K562 (cell line): ENCODE data around the gene TPGS2. TPM values are rescaled to one million over a fixed set of nuclear protein-coding genes. Genes with fewer than 3 reads are reported as not detected.

Source experiments
- ATAC-seq: fragments of 200-7000 bp; cut with Tn5 transposase; 3 replicates; pipeline ENCODE4 v1.9.1; 2020; ENCODE audit warnings: moderate library complexity
- BruUV-seq: library from RNA; stranded (reverse); fragments of 400-500 nt; replicated peaks from 2 replicates; lab custom pipeline; 2021; lab: Mats Ljungman, UMichigan
- CTCF ChIA-PET: fragments of 300-600 bp; formaldehyde crosslinking; extraction: SDS; loops from one replicate; lab custom pipeline; 2021; ENCODE audit warnings: low intra/inter-chr PET ratio; lab: Yijun Ruan, JAX
- POLR2A ChIA-PET: fragments of 300-600, 350-650 bp; sonication (Branson Sonifier 250); formaldehyde crosslinking; extraction: SDS; loops from one replicate; lab custom pipeline; 2021; ENCODE audit warnings: antibody characterized with exemption, inconsistent platforms; lab: Yijun Ruan, JAX
- DNase-seq, 4 experiments: peaks; one replicate each; pipeline versions ENCODE4 v3.0.0 to v3.0.0-alpha.2; 2011 to 2018; ENCODE audit warnings: low spot score in 3 of 4, mixed read lengths in 3 of 4; ENCODE audit errors: extremely low read depth in 1 of 4
- FAIRE-seq: peaks from 2 replicates; lab custom pipeline; 2011; peaks lifted over from hg19 to GRCh38; lab: Jason Lieb, UNC
- H2AFZ ChIP-seq: 2 replicates; pipeline ENCODE4 v1.6.0; 2011; ENCODE audit warnings: low read depth, low read length, control low read depth, inconsistent platforms
- H3K27ac ChIP-seq: fragments of 200-600 bp; 3 replicates; pipeline ENCODE4 v1.8.0; 2011; ENCODE audit warnings: low read depth, mild to moderate bottlenecking, control low read depth, inconsistent platforms, low read length, moderate library complexity, mixed read lengths; ENCODE audit errors: extremely low read depth
- H3K27me3 ChIP-seq, 2 experiments: fragments of 300-600 bp in 1 of 2; 2 replicates in 1 of 2; 3 replicates in 1 of 2; pipeline versions ENCODE4 v1.6.0 to v1.8.0; 2011; ENCODE audit warnings: inconsistent platforms in 2 of 2, low read length in 2 of 2, mild to moderate bottlenecking in 1 of 2, mixed read lengths in 1 of 2, moderate library complexity in 1 of 2; ENCODE audit not compliant: control insufficient read depth in 2 of 2, insufficient read depth in 2 of 2
- H3K36me3 ChIP-seq: fragments of 300-600 bp; 3 replicates; pipeline ENCODE4 v1.8.0; 2011; ENCODE audit warnings: mild to moderate bottlenecking, low read length, inconsistent platforms; ENCODE audit not compliant: control insufficient read depth, insufficient read depth
- H3K4me1 ChIP-seq, 2 experiments: fragments of 200-600 bp in 1 of 2; replicated peaks in 1 of 2; 2 replicates in 1 of 2; 3 replicates in 1 of 2; pipeline versions ENCODE4 v1.5.1 to v1.8.0; 2011; ENCODE audit warnings: inconsistent platforms in 2 of 2, low read length in 2 of 2, mild to moderate bottlenecking in 1 of 2, mixed read lengths in 1 of 2, moderate library complexity in 1 of 2; ENCODE audit not compliant: control insufficient read depth in 2 of 2, insufficient read depth in 2 of 2
- H3K4me2 ChIP-seq: 2 replicates; pipeline ENCODE4 v1.6.1; 2011; ENCODE audit warnings: low read length, control low read depth, inconsistent platforms, mixed read lengths; ENCODE audit not compliant: insufficient read depth
- H3K4me3 ChIP-seq: fragments of 200-600 bp; sonication (generic), shearing (Covaris generic); 2 replicates; pipeline ENCODE4 v1.5.1; 2016; ENCODE audit warnings: control low read depth, inconsistent platforms
- H3K79me2 ChIP-seq: fragments of 200-600 bp; 3 replicates; pipeline ENCODE4 v1.8.0; 2011; ENCODE audit warnings: low read length, inconsistent platforms; ENCODE audit not compliant: control insufficient read depth, insufficient read depth
- H3K9ac ChIP-seq, 2 experiments: 2 replicates each; pipeline versions ENCODE4 v1.6.0 to v1.6.1; 2011; ENCODE audit warnings: low read depth in 2 of 2, low read length in 2 of 2, control low read depth in 1 of 2, inconsistent platforms in 1 of 2, mild to moderate bottlenecking in 1 of 2, mixed read lengths in 1 of 2; ENCODE audit not compliant: insufficient read depth in 1 of 2
- H3K9me1 ChIP-seq: one replicate; pipeline ENCODE4 v1.6.0; 2011; ENCODE audit warnings: inconsistent platforms, mild to moderate bottlenecking, low read length, moderate library complexity; ENCODE audit not compliant: control insufficient read depth, insufficient read depth
- H3K9me3 ChIP-seq: replicated peaks from 2 replicates; pipeline ENCODE4 v1.5.1; 2011; ENCODE audit warnings: low read depth, low read length, inconsistent platforms; ENCODE audit not compliant: control insufficient read depth, insufficient read depth
- H4K20me1 ChIP-seq: replicated peaks from 2 replicates; pipeline ENCODE4 v1.6.1; 2011; ENCODE audit warnings: low read length, inconsistent platforms, mixed read lengths; ENCODE audit not compliant: control insufficient read depth, insufficient read depth
- ESRRA ChIP-seq: fragments of 450-650 bp; IDR thresholded peaks from 2 replicates; pipeline ENCODE4 v1.6.1; 2014; ENCODE audit warnings: low read depth, mild to moderate bottlenecking, moderate library complexity, borderline replicate concordance
- PHTF2 ChIP-seq: fragments of 250-450 bp; sonication (Bioruptor Pico); IDR thresholded peaks from 2 replicates; pipeline ENCODE4 v1.5.0; 2021; ENCODE audit warnings: mild to moderate bottlenecking
- PTRF ChIP-seq: fragments of 450-650 bp; IDR thresholded peaks from 2 replicates; pipeline ENCODE4 v1.6.1; 2016; ENCODE audit warnings: mild to moderate bottlenecking, missing genetic modification characterization, missing compliant biosample characterization
- ZNF124 ChIP-seq: sonication (generic); formaldehyde crosslinking; IDR thresholded peaks from 2 replicates; pipeline ENCODE4 v1.8.1; 2022; ENCODE audit warnings: missing genetic modification reagents
- WGBS: fragments of 100-300 bp; shearing (Covaris generic); methylation state at CpG from one replicate; pipeline ENCODE4 v1.1.6; 2016; ENCODE audit warnings: low coverage, mixed read lengths; ENCODE audit not compliant: insufficient coverage; ENCODE audit errors: missing lambda C conversion rate; 5-methylcytosine and 5-hydroxymethylcytosine counted together
- in situ Hi-C: fragments of 300-500 bp; cut with MboI; formaldehyde crosslinking; loops from 4 replicates; pipeline ENCODE4 v1.15.0; 2018; ENCODE audit warnings: inconsistent platforms, mixed read lengths
- intact Hi-C: fragments of 100-400 bp; cut with micrococcal nuclease; formaldehyde crosslinking; loops from 2 replicates; pipeline ENCODE4 v1.14.2; 2022
- polyA plus RNA-seq, 8 experiments: library from polyadenylated mRNA; depleted of rRNA in 4 of 8; stranded (reverse) in 5 of 8; unstranded in 3 of 8; fragments of >200 nt; fragmentation: Nextera tagmentation in 2 of 8; fragmentation: Illumina TruSeq in 1 of 8; extraction: Ambion mirVana in 2 of 8; extraction: Trizol in 1 of 8; gene quantifications; 2 replicates each; pipeline versions ENCODE4 v1.2.1 to v1.2.3, GENCODE V29; 2011 to 2014; ENCODE audit warnings: inconsistent platforms in 1 of 8, missing spikeins in 1 of 8
- total RNA-seq, 7 experiments: library from RNA; depleted of rRNA in 6 of 7; stranded (reverse); fragments of >200 nt in 6 of 7; fragmentation: Illumina TruSeq in 2 of 7; extraction: Trizol in 2 of 7; gene quantifications; 2 replicates each; pipeline versions ENCODE4 v1.2.1 to v1.2.3, GENCODE V29; 2011 to 2021; ENCODE audit warnings: low replicate concordance in 1 of 7
- TF ChIP-seq, protein P1 (sequence below): sonication (generic); formaldehyde crosslinking; IDR thresholded peaks from 2 replicates; pipeline ENCODE4 v1.8.0; 2022; ENCODE audit warnings: missing genetic modification reagents, mild to moderate bottlenecking, moderate library complexity, borderline replicate concordance

Gene TPGS2
- total and polyA plus RNA-seq, 9 of the 15 experiments (the other 6 are each of a cell fraction or from before 2014, with no cell fraction given): 94.2 to 449 (median 134) TPM

DNA sequence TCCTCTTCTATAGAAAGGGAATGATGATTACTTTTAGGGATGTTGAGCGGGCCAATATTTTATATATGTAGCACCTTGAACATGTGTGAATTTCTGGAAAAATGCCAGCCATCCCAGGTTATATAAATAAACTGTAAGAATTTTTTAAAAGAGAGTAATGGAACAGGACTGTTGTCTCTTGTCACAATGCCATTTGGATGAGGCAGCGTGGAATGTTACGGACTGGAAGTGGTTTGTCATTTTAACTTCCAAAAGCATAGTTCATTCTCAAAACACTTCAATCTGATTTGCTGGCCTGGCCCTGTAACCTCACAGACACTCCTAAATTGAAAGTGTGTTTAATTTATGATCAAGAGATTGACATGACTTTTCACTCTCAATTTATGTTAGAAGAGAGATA lies 70.8 kb downstream of the TPGS2 start:
- FAIRE-seq: no peak
- no peak overlapping the region for H3K9ac ChIP-seq
- TF ChIP-seq, protein P1, sequence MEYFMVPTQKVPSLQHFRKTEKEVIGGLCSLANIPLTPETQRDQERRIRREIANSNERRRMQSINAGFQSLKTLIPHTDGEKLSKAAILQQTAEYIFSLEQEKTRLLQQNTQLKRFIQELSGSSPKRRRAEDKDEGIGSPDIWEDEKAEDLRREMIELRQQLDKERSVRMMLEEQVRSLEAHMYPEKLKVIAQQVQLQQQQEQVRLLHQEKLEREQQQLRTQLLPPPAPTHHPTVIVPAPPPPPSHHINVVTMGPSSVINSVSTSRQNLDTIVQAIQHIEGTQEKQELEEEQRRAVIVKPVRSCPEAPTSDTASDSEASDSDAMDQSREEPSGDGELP: no peak
- TF ChIP-seq PHTF2 (CRISPR knock-in tag): no peak
- no peak for TF ChIP-seq ZNF124
- no peak for TF ChIP-seq ESRRA
- no peak for TF ChIP-seq PTRF (tag)
- no peaks in the 10 kb centered on the region for H3K36me3 ChIP-seq
- no peak overlapping the region for H3K4me3 ChIP-seq
- H3K9me3 ChIP-seq: no peaks in the 10 kb centered on the region
- no peak overlapping the region for H3K27ac ChIP-seq
- BruUV-seq: no TSS peak
- H2AFZ ChIP-seq: no peak overlapping the region
- in situ Hi-C loops (loop anchor here (10.0 kb wide), 1 partner anchor 663 kb away; no protein-coding TSS in a partner anchor), intact Hi-C loops (loop anchor here (1.0 to 5.0 kb wide), 3 partner anchors 70 to 662 kb away; no protein-coding TSS in a partner anchor)
- peaks cover 30 to 33% of the 10 kb centered on the region in 2 experiments for H3K27me3 ChIP-seq
- no peak for ATAC-seq
- POLR2A ChIA-PET: no interaction called here
- peaks cover 4 to 6% of the 10 kb centered on the region in 2 experiments; a peak in 4 of 5 replicates for H3K4me1 ChIP-seq
- no peaks in the 10 kb centered on the region for H4K20me1 ChIP-seq
- CTCF ChIA-PET: interaction anchor here (0.5 to 1.9 kb wide), 2 partner anchors 70 to 448 kb away, joined by 3 to 11 read pairs; no protein-coding TSS in a partner anchor
- WGBS: 0% methylated on average over 3 of the region's 3 CpGs
- H3K4me2 ChIP-seq: no peak overlapping the region
- no peaks in the 10 kb centered on the region for H3K79me2 ChIP-seq
- no peaks in the 10 kb centered on the region for H3K9me1 ChIP-seq
- DNase-seq: no peak
